Activated CD4-positive, alpha-beta T cell treated with anti-CD3 and anti-CD28 coated beads, Interleukin-2, amount 10 ng/mL, durations not matched to agents 7 days and 5 days (primary cell): ENCODE data around the gene REM1. TPM values are rescaled to one million over a fixed set of nuclear protein-coding genes. Genes with fewer than 3 reads are reported as not detected.
A peak's percentile ranks its signal among the peaks of the same experiment; 100 is the strongest.
"Not testable (repeated sequence)": the region's sequence is repeated elsewhere in the genome, so short reads cannot be mapped to it uniquely, and the experiment has no call there.

ENCODE experiments used
- CTCF ChIA-PET: fragments of 350-600 bp; sonication (Branson Sonifier 250); formaldehyde crosslinking; loops from one replicate; lab custom pipeline; 2021; ENCODE audit warnings: antibody characterized with exemption; lab: Charles Lee
- POLR2A ChIA-PET: fragments of 350-600 bp; sonication (Branson Sonifier 250); formaldehyde crosslinking; loops from one replicate; lab custom pipeline; 2021; ENCODE audit warnings: antibody characterized with exemption; lab: Charles Lee
- DNase-seq: peaks from one replicate; pipeline ENCODE4 v3.0.0-alpha.2; 2020
- H3K27ac Mint-ChIP-seq: one replicate; pipeline ENCODE4 v1.8.0; 2021; ENCODE audit warnings: mild to moderate bottlenecking, moderate library complexity, mixed read lengths
- H3K27me3 Mint-ChIP-seq: one replicate; pipeline ENCODE4 v1.8.0; 2021; ENCODE audit warnings: mixed read lengths
- H3K36me3 Mint-ChIP-seq: one replicate; pipeline ENCODE4 v1.8.0; 2021; ENCODE audit warnings: low read depth, mixed read lengths
- H3K4me1 Mint-ChIP-seq: one replicate; pipeline ENCODE4 v1.8.0; 2021; ENCODE audit warnings: mixed read lengths
- H3K4me3 Mint-ChIP-seq: one replicate; pipeline ENCODE4 v1.8.0; 2021; ENCODE audit warnings: mild to moderate bottlenecking, moderate library complexity, mixed read lengths
- H3K9me3 Mint-ChIP-seq: one replicate; pipeline ENCODE4 v1.8.0; 2021; ENCODE audit warnings: mixed read lengths
- total RNA-seq, 2 experiments: library from RNA; stranded (reverse); gene quantifications; one replicate each; pipeline ENCODE4 v1.2.3, GENCODE V29; 2021

Gene REM1
- total RNA-seq, 2 experiments from 2014 or later, result not detected

GRCh38 chr20:31516651-31517050 lies 41.6 kb downstream of the REM1 start:
- CTCF ChIA-PET, result interaction anchor here (1.1 to 1.9 kb wide), 2 partner anchors 15 to 96 kb away, joined by 3 to 8 read pairs; no protein-coding TSS in a partner anchor
- Mint-ChIP-seq H3K27me3 (no peaks in the 10 kb centered on the region), H3K9me3 (no peaks in the 10 kb centered on the region), H3K36me3 (peaks cover 10% of the 10 kb centered on the region), H3K4me3 (no peak overlapping the region), H3K27ac (no peak overlapping the region), H3K4me1 (peaks cover 24% of the 10 kb centered on the region)
- peak; percentile 51 for DNase-seq
- POLR2A ChIA-PET, result no interaction called here

- Mint-ChIP-seq H3K27me3 (no peaks in the 10 kb centered on the region), H3K36me3 (peaks cover 13% of the 10 kb centered on the region), H3K4me3 (no peak overlapping the region), H3K27ac (no peak overlapping the region), H3K9me3 (no peaks in the 10 kb centered on the region), H3K4me1 (peaks cover 28% of the 10 kb centered on the region)
- no peak for DNase-seq
- CTCF ChIA-PET, result interaction anchor here (1.9 kb wide), 1 partner anchor 95 kb away, joined by 8 read pairs; no protein-coding TSS in a partner anchor
- POLR2A ChIA-PET, result no interaction called here
These were observed 42.3 kb downstream of the REM1 start for GRCh38 chr20:31517373-31517772.

GRCh38 chr20:31521267-31521666 lies 46.2 kb downstream of the REM1 start:
- H3K9me3 Mint-ChIP-seq, H3K27ac Mint-ChIP-seq, POLR2A ChIA-PET, H3K27me3 Mint-ChIP-seq, DNase-seq, H3K4me3 Mint-ChIP-seq: not testable (repeated sequence)
- Mint-ChIP-seq H3K4me1 (peaks cover 39% of the 10 kb centered on the region), H3K36me3 (peaks cover 21% of the 10 kb centered on the region)
- CTCF ChIA-PET, result interaction anchor here (0.6 to 2.0 kb wide), 8 partner anchors 16 to 92 kb away, joined by 3 to 9 read pairs (median 4); no protein-coding TSS in a partner anchor

GRCh38 chr20:31522731-31523130 lies 47.6 kb downstream of the REM1 start:
- ChIA-PET CTCF (interaction anchor here (0.6 to 1.5 kb wide), 5 partner anchors 9 to 194 kb away, joined by 3 to 6 read pairs (median 4); no protein-coding TSS in a partner anchor), POLR2A (interaction anchor here (0.7 kb wide), 1 partner anchor 19 kb away, joined by 3 read pairs; no protein-coding TSS in a partner anchor)
- H3K4me1 Mint-ChIP-seq, result peaks cover 39% of the 10 kb centered on the region

GRCh38 chr20:31523361-31524283 lies 48.5 kb downstream of the REM1 start:
- no peak overlapping the region for H3K4me3 Mint-ChIP-seq
- no peak overlapping the region for H3K27ac Mint-ChIP-seq
- H3K36me3 Mint-ChIP-seq, result peaks cover 36% of the 10 kb centered on the region
- ChIA-PET CTCF (interaction anchor here (1.2 to 1.5 kb wide), 2 partner anchors 8 to 89 kb away, joined by 4 to 6 read pairs; no protein-coding TSS in a partner anchor), POLR2A (interaction anchor here (0.7 kb wide), 1 partner anchor 18 kb away, joined by 3 read pairs; no protein-coding TSS in a partner anchor)
- peaks cover 39% of the 10 kb centered on the region for H3K4me1 Mint-ChIP-seq
- H3K9me3 Mint-ChIP-seq, result no peaks in the 10 kb centered on the region
- DNase-seq, result no peak
- no peaks in the 10 kb centered on the region for H3K27me3 Mint-ChIP-seq

More at GRCh38 chr20:31522731-31523130, 47.6 kb downstream of the REM1 start:
- Mint-ChIP-seq H3K9me3 (no peaks in the 10 kb centered on the region), H3K4me3 (no peak overlapping the region), H3K27me3 (no peaks in the 10 kb centered on the region), H3K27ac (no peak overlapping the region), H3K36me3 (peaks cover 36% of the 10 kb centered on the region)
- DNase-seq, result no peak

- H3K27ac Mint-ChIP-seq, result no peak overlapping the region
- peaks cover 40% of the 10 kb centered on the region for H3K36me3 Mint-ChIP-seq
- peaks cover 14% of the 10 kb centered on the region for H3K4me1 Mint-ChIP-seq
- no peak for DNase-seq
- POLR2A ChIA-PET, result no interaction called here
- no peaks in the 10 kb centered on the region for H3K9me3 Mint-ChIP-seq
- H3K27me3 Mint-ChIP-seq, result no peaks in the 10 kb centered on the region
- H3K4me3 Mint-ChIP-seq, result no peak overlapping the region
- CTCF ChIA-PET, result interaction anchor here (1.0 kb wide), 1 partner anchor 84 kb away, joined by 8 read pairs; no protein-coding TSS in a partner anchor
These were observed 52.2 kb downstream of the REM1 start for GRCh38 chr20:31527266-31527665.

Other genes starting within 250 kb of the REM1 start
- gene DEFB115, start 217.6 kb upstream of the REM1 start, total RNA-seq, result not detected
- gene DEFB116, start 166.7 kb upstream of the REM1 start, total RNA-seq, result not detected
- not detected for gene DEFB118, start 106.7 kb upstream of the REM1 start, total RNA-seq
- gene DEFB119, start 84.7 kb upstream of the REM1 start, total RNA-seq, result not detected
- gene DEFB121, start 69.1 kb upstream of the REM1 start, total RNA-seq, result not detected
- gene DEFB123, start 34.7 kb upstream of the REM1 start, total RNA-seq, result not detected
- not detected for gene DEFB124, start 161 bp upstream of the REM1 start, total RNA-seq
- 100 to 1,000 TPM; 137 to 146 TPM for gene HM13, start 39.2 kb downstream of the REM1 start, total RNA-seq
- gene ID1, start 130.0 kb downstream of the REM1 start, total RNA-seq, result 1 to 10 TPM in 1 of 2 experiments, under 1 TPM in 1; 0.85 to 1.4 TPM
- not detected for gene COX4I2, start 162.6 kb downstream of the REM1 start, total RNA-seq
- 10 to 100 TPM; 57.1 to 58.8 TPM for gene BCL2L1, start 247.6 kb downstream of the REM1 start, total RNA-seq